PC-9 (cell line): Measurements from ENCODE around the gene KIF7. TPM values are rescaled to one million over a fixed set of nuclear protein-coding genes. Genes with fewer than 3 reads are reported as not detected.

Experiments used
- BruUV-seq: library from RNA; stranded (reverse); fragments of 400-500 nt; replicated peaks from 2 replicates; lab custom pipeline; 2021; lab: Mats Ljungman, UMichigan
- CTCF ChIA-PET: fragments of 300-600 bp; sonication (Branson Sonifier 250); formaldehyde crosslinking; loops from one replicate; lab custom pipeline; 2022; ENCODE audit warnings: antibody characterized with exemption; lab: Charles Lee
- POLR2A ChIA-PET: fragments of 300-600 bp; sonication (Branson Sonifier 250); formaldehyde crosslinking; loops from one replicate; lab custom pipeline; 2022; ENCODE audit warnings: antibody characterized with exemption; ENCODE audit not compliant: unreplicated experiment; lab: Charles Lee
- DNase-seq, 2 experiments: peaks; one replicate each; pipeline versions ENCODE4 v3.0.0 to v3.0.0-alpha.2; 2015 to 2022; ENCODE audit warnings: mixed read lengths in 1 of 2
- H2AFZ ChIP-seq: fragments of 200-600 bp; sonication (generic); 2 replicates; pipeline ENCODE4 v1.8.1; 2017; ENCODE audit warnings: antibody characterized with exemption
- H3F3A ChIP-seq: fragments of 200-600 bp; sonication (generic); 2 replicates; pipeline ENCODE4 v1.8.1; 2017; ENCODE audit warnings: antibody characterized with exemption, mild to moderate bottlenecking, low read depth; ENCODE audit not compliant: insufficient read depth
- H3K27ac ChIP-seq: fragments of 200-600 bp; sonication (generic); 2 replicates; pipeline ENCODE4 v1.6.1; 2016; ENCODE audit warnings: mixed run types
- H3K27me3 ChIP-seq: fragments of 200-600 bp; sonication (generic); 2 replicates; pipeline ENCODE4 v1.6.1; 2016; ENCODE audit warnings: low read depth, mixed run types; ENCODE audit not compliant: insufficient read depth
- H3K36me3 ChIP-seq: fragments of 200-600 bp; sonication (generic); 2 replicates; pipeline ENCODE4 v1.6.1; 2016; ENCODE audit warnings: low read depth, mixed run types
- H3K4me1 ChIP-seq: fragments of 200-600 bp; sonication (generic); replicated peaks from 2 replicates; pipeline ENCODE4 v1.6.1; 2016; ENCODE audit warnings: mixed run types; ENCODE audit not compliant: insufficient read depth
- H3K4me2 ChIP-seq: fragments of 200-600 bp; sonication (generic); 2 replicates; pipeline ENCODE4 v1.6.1; 2017; ENCODE audit warnings: mixed run types
- H3K4me3 ChIP-seq: fragments of 200-600 bp; sonication (generic); 2 replicates; pipeline ENCODE4 v1.6.1; 2016; ENCODE audit warnings: mixed run types
- H3K79me2 ChIP-seq: fragments of 200-600 bp; sonication (generic); 2 replicates; pipeline ENCODE4 v1.6.1; 2017; ENCODE audit warnings: low read depth, mixed run types
- H3K9me2 ChIP-seq: fragments of 200-600 bp; sonication (generic); 2 replicates; pipeline ENCODE4 v1.8.1; 2017; ENCODE audit warnings: mild to moderate bottlenecking; ENCODE audit not compliant: insufficient read depth
- H3K9me3 ChIP-seq: fragments of 200-600 bp; sonication (generic); 2 replicates; pipeline ENCODE4 v1.8.1; 2016; ENCODE audit warnings: low read depth; ENCODE audit not compliant: insufficient read depth
- H4K20me1 ChIP-seq: fragments of 200-600 bp; sonication (generic); 2 replicates; pipeline ENCODE4 v1.8.1; 2017; ENCODE audit not compliant: insufficient read depth
- CTCF ChIP-seq: fragments of 200-600 bp; sonication (generic); conservative IDR thresholded peaks from 2 replicates; pipeline ENCODE4 v1.6.1; 2017; ENCODE audit warnings: mixed run types, antibody characterized with exemption, mild to moderate bottlenecking, moderate library complexity
- EZH2 ChIP-seq: fragments of 200-600 bp; sonication (generic); IDR thresholded peaks from 2 replicates; pipeline ENCODE4 v1.8.0; 2017; ENCODE audit warnings: antibody characterized with exemption, low read depth
- intact Hi-C: fragments of 100-400 bp; cut with micrococcal nuclease; formaldehyde crosslinking; loops from one replicate; pipeline ENCODE4 v1.10.0; 2022; ENCODE audit not compliant: unreplicated experiment
- total RNA-seq: library from RNA; stranded (reverse); gene quantifications from 2 replicates; pipeline ENCODE4 v1.2.3, GENCODE V29; 2021

Gene KIF7
- total RNA-seq, 1 experiment from 2014 or later = 13.3 TPM

DNA sequence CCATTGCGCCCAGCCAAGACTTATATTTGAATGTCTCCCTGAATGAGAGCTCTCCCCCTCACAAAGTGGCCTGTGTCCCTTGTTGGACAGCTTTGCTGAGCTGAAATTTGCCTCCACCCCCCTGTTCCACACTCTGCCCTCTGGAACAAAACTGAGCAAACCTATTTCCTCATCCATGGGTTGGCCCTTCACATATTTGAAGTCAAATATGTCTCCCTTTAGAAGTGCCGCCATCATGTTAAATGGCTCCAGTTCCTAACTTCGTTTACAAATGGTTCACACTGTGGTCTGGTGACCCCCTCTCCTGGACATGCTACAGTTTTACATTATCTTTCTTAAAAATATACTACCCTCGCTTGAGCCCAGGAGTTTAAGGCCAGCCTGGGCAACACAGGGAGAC, 19.3 kb upstream of the KIF7 start:
- H4K20me1 ChIP-seq = no peaks in the 10 kb centered on the region

DNA sequence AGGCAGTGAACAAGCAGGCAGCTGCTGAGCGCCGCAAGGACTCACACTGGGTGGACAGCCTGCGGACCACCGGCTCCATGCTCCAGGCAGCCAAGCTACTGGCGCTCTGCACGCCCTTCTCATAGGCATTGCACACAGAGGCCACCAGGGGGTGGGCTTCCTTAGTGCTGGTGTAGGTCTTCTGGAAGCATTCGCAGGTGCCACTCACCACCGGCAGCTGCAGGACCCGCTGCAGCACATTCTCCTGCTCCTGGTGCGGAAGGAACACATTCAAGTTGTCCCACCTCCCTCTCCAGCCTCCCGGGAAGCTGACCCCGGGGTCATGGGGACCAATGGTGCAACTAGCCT, 17.9 kb upstream of the KIF7 start:
- TF ChIP-seq CTCF (peak; percentile 43; the same call in 1 of the 2 replicates), EZH2 (no peak)
- CTCF ChIA-PET = interaction anchor here (0.6 kb wide), 1 partner anchor 91 kb away, joined by 5 read pairs; no protein-coding TSS in a partner anchor
- intact Hi-C loops = no loop called here

More for the DNA sequence above, 19.3 kb upstream of the KIF7 start:
- TF ChIP-seq CTCF = no peak
- TF ChIP-seq EZH2 = no peak
- intact Hi-C loops = no loop called here
- peaks cover 6% of the 10 kb centered on the region; the same call in 1 of the 2 replicates for H3K4me1 ChIP-seq
- CTCF ChIA-PET = no interaction called here
- H3K27me3 ChIP-seq = no peaks in the 10 kb centered on the region
- H3K36me3 ChIP-seq = no peaks in the 10 kb centered on the region
- no TSS peak for BruUV-seq
- POLR2A ChIA-PET = no interaction called here
- H3F3A ChIP-seq = no peaks in the 10 kb centered on the region
- no peaks in the 10 kb centered on the region for H3K79me2 ChIP-seq
- H3K9me2 ChIP-seq = no peaks in the 10 kb centered on the region
- no peak overlapping the region for H3K27ac ChIP-seq
- no peaks in the 10 kb centered on the region for H3K9me3 ChIP-seq
- no peak overlapping the region for H2AFZ ChIP-seq
- no peak for DNase-seq
- H3K4me2 ChIP-seq = no peak overlapping the region
- no peak overlapping the region for H3K4me3 ChIP-seq

DNA sequence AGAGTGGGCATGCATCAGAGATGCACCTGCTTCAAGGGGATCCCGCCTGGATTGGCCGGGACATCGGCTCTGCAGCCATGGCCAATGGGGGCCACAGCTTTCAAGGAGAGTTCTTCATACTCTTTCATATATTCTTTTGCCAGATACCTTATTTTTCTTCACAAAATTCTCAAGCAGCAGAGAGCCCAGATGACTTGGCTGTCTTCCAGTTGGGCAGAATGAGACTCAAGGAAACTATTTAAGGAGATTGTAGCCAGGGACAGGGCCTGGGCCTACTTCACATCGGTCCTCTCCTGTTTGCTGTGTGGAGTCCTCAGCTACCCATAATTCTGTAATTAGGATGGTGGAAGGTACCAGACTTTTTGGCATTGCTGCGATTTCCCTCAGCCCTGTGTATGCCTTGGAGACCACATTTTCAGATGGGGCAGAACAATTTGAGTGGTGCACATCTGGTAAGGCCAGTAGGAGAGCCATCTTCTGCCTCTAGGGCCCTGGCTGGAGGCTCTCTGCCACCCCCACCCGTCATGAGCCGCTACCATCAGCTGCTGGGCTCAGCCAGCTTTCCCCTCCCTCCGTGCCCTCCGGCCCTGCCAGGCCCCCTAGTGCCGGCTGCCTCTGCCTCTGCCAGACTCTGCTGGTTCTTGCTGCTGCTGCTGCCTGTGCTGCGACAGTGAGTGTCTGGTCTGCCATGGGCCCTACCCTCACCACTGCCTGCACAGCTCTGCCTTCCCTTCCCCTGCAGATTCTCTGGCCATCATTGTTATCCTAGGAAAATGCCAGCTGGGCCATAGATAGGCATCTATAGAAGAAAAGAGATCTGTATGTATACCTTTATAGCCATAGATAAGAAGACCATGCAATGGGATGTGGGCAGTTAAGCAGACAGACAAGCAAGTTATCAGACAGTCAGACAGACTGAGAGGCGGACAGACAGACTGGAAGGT, 17.2 kb upstream of the KIF7 start:
- BruUV-seq = no TSS peak
- no peak overlapping the region for H3K4me3 ChIP-seq
- no peaks in the 10 kb centered on the region for H4K20me1 ChIP-seq
- no peak overlapping the region for H2AFZ ChIP-seq
- ChIA-PET CTCF (interaction anchor here (0.6 kb wide), 1 partner anchor 90 kb away, joined by 5 read pairs; no protein-coding TSS in a partner anchor), POLR2A (no interaction called here)
- no peaks in the 10 kb centered on the region for H3K4me1 ChIP-seq
- intact Hi-C loops = no loop called here
- no peak overlapping the region for H3K27ac ChIP-seq
- no peaks in the 10 kb centered on the region for H3K79me2 ChIP-seq
- H3K9me2 ChIP-seq = no peaks in the 10 kb centered on the region
- DNase-seq = no peak
- H3K27me3 ChIP-seq = no peaks in the 10 kb centered on the region
- TF ChIP-seq EZH2 (no peak), CTCF (no peak)
- H3F3A ChIP-seq = no peaks in the 10 kb centered on the region; the same call in 1 of the 2 replicates
- H3K9me3 ChIP-seq = no peaks in the 10 kb centered on the region
- no peak overlapping the region for H3K4me2 ChIP-seq
- no peaks in the 10 kb centered on the region for H3K36me3 ChIP-seq

More for the DNA sequence above, 17.9 kb upstream of the KIF7 start:
- no TSS peak for BruUV-seq
- Histone ChIP-seq H3K27ac (no peak overlapping the region), H3K27me3 (no peaks in the 10 kb centered on the region), H3K4me3 (no peak overlapping the region), H3F3A (no peaks in the 10 kb centered on the region), H2AFZ (no peak overlapping the region), H3K36me3 (no peaks in the 10 kb centered on the region), H4K20me1 (no peaks in the 10 kb centered on the region), H3K4me2 (no peak overlapping the region), H3K9me2 (no peaks in the 10 kb centered on the region), H3K79me2 (no peaks in the 10 kb centered on the region), H3K9me3 (no peaks in the 10 kb centered on the region), H3K4me1 (no peaks in the 10 kb centered on the region)
- no peak for DNase-seq
- POLR2A ChIA-PET = no interaction called here
